OCI-LY1 (cell line): ENCODE data around the gene RERE.

Experiments used
- H2AFZ ChIP-seq: fragments of 200-600 bp; sonication (generic), shearing (Covaris generic); 2 replicates; pipeline ENCODE4 v1.6.0; 2014; ENCODE audit warnings: antibody characterized with exemption, mild to moderate bottlenecking, low read length
- H3F3A ChIP-seq: fragments of 200-600 bp; sonication (generic), shearing (Covaris generic); 2 replicates; pipeline ENCODE4 v1.6.0; 2014; ENCODE audit warnings: mild to moderate bottlenecking, antibody characterized with exemption, low read length, moderate library complexity; ENCODE audit not compliant: insufficient read depth
- H3K27ac ChIP-seq: fragments of 200-600 bp; sonication (generic); 2 replicates; pipeline ENCODE4 v1.5.1; 2014; ENCODE audit warnings: low read length, mixed run types, mild to moderate bottlenecking, low read depth; ENCODE audit not compliant: poor library complexity, severe bottlenecking
- H3K27me3 ChIP-seq: fragments of 200-600 bp; sonication (generic); 2 replicates; pipeline ENCODE4 v1.6.0; 2014; ENCODE audit warnings: antibody characterized with exemption, mild to moderate bottlenecking, low read length, moderate library complexity; ENCODE audit not compliant: insufficient read depth
- H3K36me3 ChIP-seq: fragments of 200-600 bp; sonication (generic); 2 replicates; pipeline ENCODE4 v1.6.1; 2014; ENCODE audit warnings: mild to moderate bottlenecking, antibody characterized with exemption, low read length, moderate library complexity, mixed read lengths; ENCODE audit not compliant: insufficient read depth
- H3K4me1 ChIP-seq: fragments of 200-600 bp; sonication (generic); 2 replicates; pipeline ENCODE4 v1.5.1; 2014; ENCODE audit warnings: mild to moderate bottlenecking, low read length, moderate library complexity; ENCODE audit not compliant: insufficient read depth, severe bottlenecking
- H3K4me2 ChIP-seq: fragments of 200-600 bp; sonication (generic), shearing (Covaris generic); 2 replicates; pipeline ENCODE4 v1.6.1; 2014; ENCODE audit warnings: low read length
- H3K4me3 ChIP-seq: fragments of 200-600 bp; sonication (generic); 2 replicates; pipeline ENCODE4 v1.5.1; 2014; ENCODE audit warnings: low read length, low read depth, mild to moderate bottlenecking, mixed read lengths; ENCODE audit not compliant: poor library complexity, severe bottlenecking
- H3K79me2 ChIP-seq: fragments of 200-600 bp; shearing (Covaris generic); 2 replicates; pipeline ENCODE4 v1.6.1; 2016; ENCODE audit warnings: mixed run types, low read length, mixed read lengths; ENCODE audit not compliant: insufficient read depth
- H3K9ac ChIP-seq: fragments of 200-600 bp; sonication (generic), shearing (Covaris generic); 2 replicates; pipeline ENCODE4 v1.6.1; 2014; ENCODE audit warnings: mild to moderate bottlenecking, low read length, mixed read lengths
- H3K9me2 ChIP-seq: fragments of 200-600 bp; sonication (generic), shearing (Covaris generic); 2 replicates; pipeline ENCODE4 v1.6.1; 2014; ENCODE audit warnings: low read depth, mild to moderate bottlenecking, low read length, mixed read lengths
- H3K9me3 ChIP-seq: fragments of 200-600 bp; shearing (Covaris generic); 2 replicates; pipeline ENCODE4 v1.6.1; 2014; ENCODE audit warnings: low read length, mixed read lengths
- H4K20me1 ChIP-seq: fragments of 200-600 bp; sonication (generic), shearing (Covaris generic); 2 replicates; pipeline ENCODE4 v1.6.0; 2016; ENCODE audit warnings: mild to moderate bottlenecking, low read length; ENCODE audit not compliant: insufficient read depth
- EZH2 ChIP-seq: fragments of 200-600 bp; sonication (generic), shearing (Covaris generic); IDR thresholded peaks from 2 replicates; pipeline ENCODE4 v1.8.0; 2017; ENCODE audit warnings: borderline replicate concordance, mixed run types, mild to moderate bottlenecking, antibody characterized with exemption, low read length, moderate library complexity, mixed read lengths
- TF ChIP-seq, protein P1 (sequence below): fragments of 200-600 bp; sonication (generic), shearing (Covaris generic); IDR thresholded peaks from 2 replicates; pipeline ENCODE4 v1.5.1; 2017; ENCODE audit warnings: mild to moderate bottlenecking, antibody characterized with exemption, low read length, moderate library complexity, mixed read lengths

RERE gene

DNA sequence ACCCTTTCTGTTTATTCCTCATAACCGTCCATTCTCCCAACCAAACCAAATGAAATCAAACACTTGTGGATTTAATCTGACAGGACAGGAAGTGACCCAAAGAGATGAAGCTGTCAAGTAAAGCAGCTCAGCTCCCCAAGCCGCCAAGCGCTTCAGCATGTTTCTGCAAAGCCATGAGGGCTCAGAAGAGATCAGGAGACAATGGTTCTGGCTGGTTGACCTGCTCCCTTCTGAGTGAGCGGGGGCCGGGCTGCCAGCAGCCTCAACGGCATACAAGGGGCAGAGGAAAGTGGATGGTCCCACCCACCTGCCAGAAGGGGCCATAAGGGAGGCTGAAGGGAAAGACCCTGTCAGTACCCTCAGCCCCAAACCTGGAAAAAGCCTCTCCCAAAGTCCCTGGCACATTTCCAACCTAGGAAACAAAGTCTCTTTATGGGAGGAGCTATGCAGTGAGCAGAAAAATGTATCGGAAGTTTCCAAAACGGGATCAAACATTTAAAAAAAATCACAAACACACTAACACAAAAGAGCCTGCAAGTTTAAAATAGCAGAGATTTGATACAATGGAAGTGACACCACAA is 454.2 kb downstream of the RERE start:
- Histone ChIP-seq H4K20me1 (no peaks in the 10 kb centered on the region), H3K9me3 (no peaks in the 10 kb centered on the region), H3K4me2 (no peak overlapping the region), H3K27ac (no peak overlapping the region), H3K4me1 (peaks cover 18% of the 10 kb centered on the region), H2AFZ (no peak overlapping the region), H3F3A (no peaks in the 10 kb centered on the region), H3K4me3 (no peak overlapping the region), H3K9me2 (no peaks in the 10 kb centered on the region), H3K9ac (no peak overlapping the region), H3K27me3 (no peaks in the 10 kb centered on the region), H3K36me3 (peaks cover 94% of the 10 kb centered on the region), H3K79me2 (peaks cover 6% of the 10 kb centered on the region)
- TF ChIP-seq EZH2: no peak
- TF ChIP-seq, protein P1, sequence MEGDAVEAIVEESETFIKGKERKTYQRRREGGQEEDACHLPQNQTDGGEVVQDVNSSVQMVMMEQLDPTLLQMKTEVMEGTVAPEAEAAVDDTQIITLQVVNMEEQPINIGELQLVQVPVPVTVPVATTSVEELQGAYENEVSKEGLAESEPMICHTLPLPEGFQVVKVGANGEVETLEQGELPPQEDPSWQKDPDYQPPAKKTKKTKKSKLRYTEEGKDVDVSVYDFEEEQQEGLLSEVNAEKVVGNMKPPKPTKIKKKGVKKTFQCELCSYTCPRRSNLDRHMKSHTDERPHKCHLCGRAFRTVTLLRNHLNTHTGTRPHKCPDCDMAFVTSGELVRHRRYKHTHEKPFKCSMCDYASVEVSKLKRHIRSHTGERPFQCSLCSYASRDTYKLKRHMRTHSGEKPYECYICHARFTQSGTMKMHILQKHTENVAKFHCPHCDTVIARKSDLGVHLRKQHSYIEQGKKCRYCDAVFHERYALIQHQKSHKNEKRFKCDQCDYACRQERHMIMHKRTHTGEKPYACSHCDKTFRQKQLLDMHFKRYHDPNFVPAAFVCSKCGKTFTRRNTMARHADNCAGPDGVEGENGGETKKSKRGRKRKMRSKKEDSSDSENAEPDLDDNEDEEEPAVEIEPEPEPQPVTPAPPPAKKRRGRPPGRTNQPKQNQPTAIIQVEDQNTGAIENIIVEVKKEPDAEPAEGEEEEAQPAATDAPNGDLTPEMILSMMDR: no peak

DNA sequence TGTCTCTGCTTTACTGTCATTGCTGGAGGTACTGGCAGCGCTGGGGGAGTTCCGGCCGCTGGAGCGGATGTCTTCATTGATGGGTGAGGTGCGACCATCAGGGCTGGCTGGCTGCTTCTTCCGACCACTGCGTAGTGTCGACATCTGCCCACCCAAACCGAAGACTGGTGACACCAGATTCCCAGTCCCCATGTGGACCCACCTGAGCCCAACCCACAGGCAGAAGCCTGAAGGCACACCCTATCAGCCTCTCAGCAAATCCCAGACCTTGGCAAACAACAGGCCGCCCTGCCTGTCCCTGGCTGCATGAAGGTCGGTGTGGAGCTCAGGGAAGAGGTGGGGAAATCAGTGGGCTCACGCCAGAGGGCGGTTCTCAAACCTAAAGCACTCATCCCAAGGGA is 454.7 kb downstream of the RERE start:
- Histone ChIP-seq H3K27me3 (no peaks in the 10 kb centered on the region), H3K4me2 (no peak overlapping the region), H3F3A (no peaks in the 10 kb centered on the region), H3K9me2 (no peaks in the 10 kb centered on the region), H4K20me1 (no peaks in the 10 kb centered on the region), H3K79me2 (peaks cover 2% of the 10 kb centered on the region), H3K9me3 (no peaks in the 10 kb centered on the region), H3K36me3 (peaks cover 96% of the 10 kb centered on the region), H3K4me1 (peaks cover 15% of the 10 kb centered on the region), H3K9ac (no peak overlapping the region), H3K27ac (no peak overlapping the region), H3K4me3 (no peak overlapping the region), H2AFZ (no peak overlapping the region)
- TF ChIP-seq, protein P1: no peak
- no peak for TF ChIP-seq EZH2

DNA sequence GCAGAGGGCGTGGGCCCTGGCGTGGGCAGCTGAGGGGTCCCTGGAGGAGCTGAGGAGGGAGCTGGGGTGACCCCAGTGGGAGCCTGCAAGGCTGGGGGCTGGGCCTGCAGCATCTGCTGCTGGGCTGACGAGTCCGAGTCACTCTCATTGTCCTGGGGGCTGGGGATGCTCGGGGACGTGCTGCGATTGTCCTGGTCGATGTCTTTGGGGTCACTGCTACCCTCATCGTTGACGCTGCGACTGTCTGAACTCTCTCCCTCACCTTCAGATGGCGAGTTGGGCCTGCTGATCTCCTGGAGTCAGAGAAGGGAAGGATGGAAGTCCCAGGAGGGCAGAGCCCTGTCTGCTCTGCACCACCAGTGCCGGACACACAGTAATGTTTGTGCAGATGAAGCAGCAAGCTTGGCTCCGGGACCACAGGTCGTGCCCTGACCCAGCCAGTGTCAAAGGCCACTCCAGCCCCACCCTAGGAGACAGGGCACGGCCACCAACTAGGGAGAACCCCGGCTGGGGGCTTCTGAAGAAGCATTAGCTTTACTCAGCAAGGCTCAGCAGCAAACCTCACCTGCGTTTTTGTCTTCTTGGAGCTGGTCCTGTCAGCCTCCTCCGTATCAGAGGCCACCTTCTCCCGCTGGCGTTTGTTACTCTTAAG is 456.1 kb downstream of the RERE start:
- no peaks in the 10 kb centered on the region for H3K9me3 ChIP-seq
- no peak overlapping the region for H3K27ac ChIP-seq
- H3K4me1 ChIP-seq: peaks cover 1% of the 10 kb centered on the region
- no peaks in the 10 kb centered on the region for H3K27me3 ChIP-seq
- TF ChIP-seq, protein P1: no peak
- peaks cover 96% of the 10 kb centered on the region for H3K36me3 ChIP-seq
- no peak overlapping the region for H3K4me2 ChIP-seq
- no peaks in the 10 kb centered on the region for H3F3A ChIP-seq
- H3K9me2 ChIP-seq: no peaks in the 10 kb centered on the region
- H3K9ac ChIP-seq: no peak overlapping the region
- H3K79me2 ChIP-seq: no peaks in the 10 kb centered on the region
- H4K20me1 ChIP-seq: no peaks in the 10 kb centered on the region
- no peak overlapping the region for H3K4me3 ChIP-seq
- H2AFZ ChIP-seq: no peak overlapping the region
